GM19193 (cell line): Measurements from ENCODE around the gene ATF6B.

Experiments
- POLR2A ChIP-seq: IDR thresholded peaks from 4 replicates; pipeline ENCODE4 v1.6.1; 2011; ENCODE audit not compliant: insufficient read depth, insufficient read length; ENCODE audit errors: extremely low read depth

Gene ATF6B

GRCh38 chr6:32107406-32107805 lies 20.6 kb downstream of the ATF6B start:
- no peak for TF ChIP-seq POLR2A

- no peak for TF ChIP-seq POLR2A
Observed at GRCh38 chr6:32105433-32105832, 22.6 kb downstream of the ATF6B start.

GRCh38 chr6:32102255-32102654 lies 25.8 kb downstream of the ATF6B start:
- TF ChIP-seq POLR2A = no peak

GRCh38 chr6:32097364-32097763 lies 30.7 kb downstream of the ATF6B start:
- no peak for TF ChIP-seq POLR2A

GRCh38 chr6:32096394-32097258 lies 31.4 kb downstream of the ATF6B start:
- no peak for TF ChIP-seq POLR2A

GRCh38 chr6:32096087-32096393 lies 32.0 kb downstream of the ATF6B start:
- TF ChIP-seq POLR2A = no peak

- no peak for TF ChIP-seq POLR2A
Observed at GRCh38 chr6:32095338-32096086, 32.5 kb downstream of the ATF6B start.

GRCh38 chr6:32092760-32093497 lies 35.1 kb downstream of the ATF6B start:
- no peak for TF ChIP-seq POLR2A

- no peak for TF ChIP-seq POLR2A
Observed at GRCh38 chr6:32089082-32089828, 38.8 kb downstream of the ATF6B start.

- TF ChIP-seq POLR2A = no peak
Observed at GRCh38 chr6:32088487-32089049, 39.5 kb downstream of the ATF6B start.

- no peak for TF ChIP-seq POLR2A
Observed at GRCh38 chr6:32087574-32088486, 40.2 kb downstream of the ATF6B start.

- TF ChIP-seq POLR2A = no peak
Observed at GRCh38 chr6:32086661-32087573, 41.1 kb downstream of the ATF6B start.

GRCh38 chr6:32085759-32086459 lies 42.1 kb downstream of the ATF6B start:
- TF ChIP-seq POLR2A = no peak
